Common myeloid progenitor, CD34-positive (primary cell): ENCODE data around the gene IMPDH2.

Experiments used
- CTCF ChIA-PET: fragments of 350-600 bp; sonication (Branson Sonifier 250); formaldehyde crosslinking; loops from one replicate; lab custom pipeline; 2021; ENCODE audit warnings: antibody characterized with exemption; lab: Charles Lee
- POLR2A ChIA-PET: fragments of 350-600 bp; sonication (Branson Sonifier 250); formaldehyde crosslinking; loops from one replicate; lab custom pipeline; 2021; ENCODE audit warnings: antibody characterized with exemption; lab: Charles Lee
- DNase-seq, 3 donors: peaks; one replicate each; pipeline versions ENCODE4 v3.0.0 to v3.0.0-alpha.2; 2013
- H3K27ac ChIP-seq, 2 experiments: 1 replicate in 1 of 2; 2 replicates in 1 of 2; pipeline ENCODE4 v1.7.0; 2013; ENCODE audit warnings: inconsistent platforms in 2 of 2, low read length in 2 of 2, mild to moderate bottlenecking in 2 of 2, low read depth in 1 of 2, moderate library complexity in 1 of 2; ENCODE audit not compliant: severe bottlenecking in 2 of 2, insufficient read depth in 1 of 2, poor library complexity in 1 of 2
- H3K27me3 ChIP-seq, 5 experiments: replicated peaks in 2 of 5; 1 replicate in 3 of 5; 2 replicates in 2 of 5; pipeline versions ENCODE4 v1.6.1 to v1.7.0; 2013; ENCODE audit warnings: low read length in 4 of 5, mild to moderate bottlenecking in 2 of 5, moderate library complexity in 2 of 5, inconsistent platforms in 1 of 5; ENCODE audit not compliant: insufficient read depth in 5 of 5, control insufficient read depth in 4 of 5
- H3K36me3 ChIP-seq, 4 experiments: 1 replicate in 2 of 4; 2 replicates in 2 of 4; pipeline versions ENCODE4 v1.6.1 to v1.7.0; 2013; ENCODE audit warnings: low read length in 3 of 4, control low read depth in 1 of 4, mild to moderate bottlenecking in 1 of 4; ENCODE audit not compliant: control insufficient read depth in 4 of 4, insufficient read depth in 4 of 4
- H3K4me1 ChIP-seq, 4 experiments: 1 replicate in 3 of 4; 2 replicates in 1 of 4; pipeline versions ENCODE4 v1.6.1 to v1.7.1; 2013; ENCODE audit warnings: low read length in 3 of 4, mild to moderate bottlenecking in 3 of 4, control low read depth in 1 of 4, inconsistent platforms in 1 of 4, moderate library complexity in 1 of 4; ENCODE audit not compliant: control insufficient read depth in 4 of 4, insufficient read depth in 4 of 4; ENCODE audit errors: control extremely low read depth in 1 of 4
- H3K4me3 ChIP-seq, 7 experiments: 1 replicate in 4 of 7; 2 replicates in 3 of 7; pipeline versions ENCODE4 v1.5.1 to v1.7.0; 2013; ENCODE audit warnings: mild to moderate bottlenecking in 7 of 7, low read length in 6 of 7, moderate library complexity in 6 of 7, inconsistent platforms in 2 of 7, low read depth in 2 of 7, control low read depth in 1 of 7; ENCODE audit not compliant: insufficient read depth in 4 of 7, control insufficient read depth in 1 of 7; ENCODE audit errors: extremely low read depth in 1 of 7
- H3K9me3 ChIP-seq, 5 experiments: 1 replicate in 4 of 5; 2 replicates in 1 of 5; pipeline versions ENCODE4 v1.6.1 to v1.7.1; 2013; ENCODE audit warnings: low read length in 4 of 5, mild to moderate bottlenecking in 2 of 5, inconsistent platforms in 1 of 5, low read depth in 1 of 5, moderate library complexity in 1 of 5; ENCODE audit not compliant: control insufficient read depth in 4 of 5, insufficient read depth in 2 of 5; ENCODE audit errors: control extremely low read depth in 1 of 5
- WGBS: methylation state at CpG from one replicate; pipeline ENCODE4 v1.1.5; 2013; ENCODE audit not compliant: insufficient coverage; 5-methylcytosine and 5-hydroxymethylcytosine counted together

Gene IMPDH2

DNA sequence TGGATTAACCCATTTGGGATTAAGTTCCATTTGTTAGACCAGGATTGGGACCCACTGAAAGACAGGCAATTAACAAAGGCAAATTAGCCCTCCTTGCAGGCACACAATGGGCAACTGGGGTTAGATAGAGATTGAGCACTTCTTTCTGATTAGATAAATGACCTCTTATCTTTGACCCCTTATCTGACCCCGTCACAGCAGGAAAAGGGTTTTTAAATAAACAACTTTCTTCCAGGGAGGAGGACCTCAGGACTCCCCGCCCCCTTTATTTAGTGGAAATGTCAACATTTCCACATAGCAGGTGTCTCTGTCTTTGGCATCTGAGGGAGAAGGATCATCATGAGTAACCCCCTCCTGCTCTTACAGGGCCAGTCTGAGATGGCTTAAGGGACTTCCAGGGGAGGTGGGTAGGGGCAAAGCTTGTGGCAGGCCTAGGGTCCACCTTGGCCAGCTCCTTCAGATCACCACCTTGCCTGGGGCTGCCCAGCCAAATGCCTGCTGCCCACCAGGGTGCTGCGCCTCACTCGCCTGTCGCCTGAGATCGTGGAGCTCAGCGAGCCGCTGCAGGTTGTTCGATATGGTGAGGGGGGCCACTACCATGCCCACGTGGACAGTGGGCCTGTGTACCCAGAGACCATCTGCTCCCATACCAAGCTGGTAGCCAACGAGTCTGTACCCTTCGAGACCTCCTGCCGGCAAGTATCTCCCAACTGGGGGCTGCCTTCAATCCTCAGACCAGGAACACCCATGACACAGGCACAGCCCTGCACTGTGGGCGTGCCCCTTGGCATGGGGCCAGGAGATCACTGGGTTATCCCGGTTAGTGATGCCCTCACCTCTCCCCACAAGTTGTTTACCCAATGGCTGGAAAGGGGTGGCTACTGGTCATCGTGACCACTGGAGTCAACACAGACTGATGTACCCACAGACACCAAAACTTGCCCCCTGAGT is 24.6 kb downstream of the IMPDH2 start:
- CTCF ChIA-PET: interaction anchor here (6.1 to 19.2 kb wide), 2 partner anchors 14 kb away, joined by 94 to 386 read pairs; partner anchors contain the start of genes DALRD3, NDUFAF3 and P4HTM
- Histone ChIP-seq H3K9me3 (no peaks in the 10 kb centered on the region), H3K27me3 (no peaks in the 10 kb centered on the region), H3K36me3 (peaks cover 0 to 16% (median 5%) of the 10 kb centered on the region in 4 experiments), H3K27ac (no peak overlapping the region), H3K4me1 (peaks cover 1 to 23% (median 23%) of the 10 kb centered on the region in 4 experiments), H3K4me3 (no peak overlapping the region)
- over 99% methylated on average over 12 of the region's 16 CpGs for WGBS
- no peak for DNase-seq
- POLR2A ChIA-PET: interaction anchor here (0.5 to 1.7 kb wide), 3 partner anchors 9 to 470 kb away, joined by 3 to 4 read pairs (median 3); no protein-coding TSS in a partner anchor

- POLR2A ChIA-PET: no interaction called here
- H3K27ac ChIP-seq: no peak overlapping the region
These were observed 28.0 kb downstream of the IMPDH2 start for GRCh38 chr3:49001155-49001554.

DNA sequence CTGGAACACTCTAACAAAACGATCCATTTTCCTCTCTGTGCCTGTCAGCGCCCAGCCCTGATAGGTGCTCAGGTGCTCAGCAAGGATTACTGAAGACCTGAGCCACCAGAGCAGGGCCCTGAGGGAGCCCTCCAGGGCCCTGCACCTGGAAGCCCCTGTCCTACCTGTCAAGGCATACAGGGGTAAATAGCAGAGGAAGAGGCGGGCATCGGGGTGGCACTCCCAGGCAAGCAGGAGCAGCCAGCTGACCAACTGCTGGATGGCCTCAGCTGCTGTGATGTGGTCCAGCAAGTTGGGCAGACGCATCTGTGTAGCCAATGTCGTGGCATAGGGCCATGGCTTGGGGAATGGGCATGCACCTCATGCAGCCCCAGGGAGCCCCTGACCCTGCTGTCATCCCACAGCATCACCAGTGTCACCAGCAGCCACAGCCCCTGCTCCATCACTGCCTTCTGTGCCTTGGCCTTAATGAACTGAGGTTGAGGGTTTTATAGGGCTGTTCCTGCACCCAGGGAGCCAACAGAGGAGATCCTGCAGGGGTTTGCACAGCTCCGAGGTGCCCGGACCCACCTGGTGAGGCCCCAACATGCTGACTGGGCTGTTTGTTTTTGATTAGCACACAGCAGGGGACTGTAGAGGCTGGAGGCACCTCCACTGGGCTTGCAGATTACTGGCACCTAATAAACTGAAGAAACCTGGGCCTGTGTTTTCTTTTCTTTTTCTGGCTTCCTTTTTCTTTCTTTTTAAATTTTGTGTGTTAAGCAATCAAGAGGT is 29.9 kb downstream of the IMPDH2 start:
- Histone ChIP-seq H3K36me3 (peaks cover 0 to 25% (median 16%) of the 10 kb centered on the region in 4 experiments), H3K9me3 (no peaks in the 10 kb centered on the region), H3K4me1 (peaks cover 0 to 1% (median 0%) of the 10 kb centered on the region in 4 experiments), H3K27me3 (no peaks in the 10 kb centered on the region), H3K27ac (no peak overlapping the region), H3K4me3 (no peak overlapping the region)
- no peak for DNase-seq
- WGBS: 100% methylated on average over 8 of the region's 8 CpGs
- CTCF ChIA-PET: interaction anchor here (0.8 to 16.2 kb wide), 2 partner anchors 10 to 11 kb away, joined by 3 to 386 read pairs; partner anchors contain the start of genes DALRD3 and WDR6
- POLR2A ChIA-PET: no interaction called here

More at GRCh38 chr3:49001155-49001554, 28.0 kb downstream of the IMPDH2 start:
- H3K4me3 ChIP-seq: no peak overlapping the region
- DNase-seq: no peak
- H3K9me3 ChIP-seq: no peaks in the 10 kb centered on the region
- no peaks in the 10 kb centered on the region for H3K27me3 ChIP-seq
- 90% methylated on average over 2 of the region's 6 CpGs for WGBS
- peaks cover 0 to 22% (median 11%) of the 10 kb centered on the region in 4 experiments for H3K36me3 ChIP-seq
- CTCF ChIA-PET: interaction anchor here (0.7 to 19.2 kb wide), 3 partner anchors 10 to 16 kb away, joined by 3 to 386 read pairs (median 14); partner anchors contain the start of gene P4HTM
- H3K4me1 ChIP-seq: peaks cover 0 to 5% (median 3%) of the 10 kb centered on the region in 4 experiments

DNA sequence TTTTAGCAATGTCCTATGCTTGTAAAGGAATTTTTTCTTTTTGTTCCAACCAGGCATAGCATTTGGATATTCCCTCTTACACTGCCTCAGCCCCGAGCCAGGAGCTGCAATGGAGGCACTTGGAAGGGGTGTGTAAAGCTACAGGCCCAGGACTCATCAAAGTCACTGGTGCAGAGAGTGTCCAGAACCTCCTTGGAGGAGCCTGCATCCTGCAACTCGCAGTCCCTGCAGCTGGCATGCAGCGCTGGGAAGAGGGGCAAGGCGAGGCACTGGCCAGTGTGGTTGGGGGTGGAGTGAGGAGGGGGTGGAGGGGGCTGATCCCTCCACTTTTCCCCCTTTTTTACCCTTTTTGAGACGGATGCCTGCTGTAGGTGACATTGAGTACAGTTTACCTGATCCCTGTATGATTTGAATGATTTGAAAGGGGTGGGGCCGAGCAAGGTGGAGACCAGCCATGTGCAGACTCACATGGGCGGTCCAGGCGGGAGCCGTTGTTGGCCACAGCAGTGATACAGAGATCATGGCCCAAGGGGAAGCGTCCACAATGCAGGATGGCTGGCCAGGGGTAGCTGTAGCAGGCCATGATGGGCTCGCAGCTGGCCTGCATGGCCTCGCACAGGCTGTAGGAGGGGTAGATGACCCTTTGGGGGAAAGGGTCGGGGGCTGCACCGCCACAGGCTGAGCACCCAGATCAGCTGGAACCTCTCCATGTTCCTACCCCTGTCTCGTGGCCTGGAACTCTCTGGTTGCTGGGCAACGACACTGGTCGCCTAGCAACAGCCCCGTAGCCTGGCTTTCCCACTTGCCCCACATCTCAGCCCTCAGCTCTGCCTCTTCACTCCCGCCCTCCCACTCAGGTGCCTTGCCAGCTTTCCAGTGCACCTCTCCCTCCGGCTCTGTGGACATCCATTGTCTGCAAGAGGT is 31.2 kb downstream of the IMPDH2 start:
- Histone ChIP-seq H3K4me3 (no peak overlapping the region), H3K4me1 (peaks cover 0 to 12% (median 9%) of the 10 kb centered on the region in 4 experiments), H3K27ac (no peak overlapping the region), H3K36me3 (peaks cover 0 to 27% (median 14%) of the 10 kb centered on the region in 4 experiments), H3K9me3 (no peaks in the 10 kb centered on the region), H3K27me3 (no peaks in the 10 kb centered on the region)
- 94% methylated on average over 16 of the region's 20 CpGs for WGBS
- ChIA-PET CTCF (interaction anchor here (0.8 to 16.2 kb wide), 2 partner anchors 10 to 11 kb away, joined by 3 to 386 read pairs; partner anchors contain the start of genes DALRD3 and WDR6), POLR2A (interaction anchor here (2.3 kb wide), 1 partner anchor 9 kb away, joined by 8 read pairs; the partner anchor contains the start of gene WDR6)
- DNase-seq: no peak

DNA sequence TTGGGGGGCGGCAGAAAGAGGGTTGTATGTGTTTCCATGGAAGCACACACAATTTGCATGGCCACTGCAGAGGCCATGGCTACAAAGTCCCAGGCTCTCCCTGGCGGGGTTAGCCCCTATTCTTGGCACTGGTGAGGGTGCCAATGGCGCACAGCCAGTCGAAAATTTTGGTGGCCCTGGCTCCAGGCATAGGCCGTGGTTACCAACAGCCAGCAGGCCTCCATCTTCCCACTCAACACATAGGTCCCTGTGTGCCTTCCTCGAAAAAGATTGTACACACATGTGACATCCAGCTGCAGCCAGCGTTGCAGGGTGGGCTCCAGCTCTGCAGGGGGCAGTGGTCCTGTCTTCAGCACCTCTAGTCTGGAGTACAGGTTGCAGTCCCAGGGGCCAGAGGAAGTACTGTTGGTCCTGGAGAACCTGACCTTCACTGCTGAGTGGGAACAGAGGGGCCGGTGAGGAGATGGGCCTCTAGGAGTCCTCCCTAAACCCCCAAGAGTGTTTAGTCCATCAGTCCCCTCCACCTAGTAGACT is 32.0 kb downstream of the IMPDH2 start:
- no peaks in the 10 kb centered on the region for H3K27me3 ChIP-seq
- no peak overlapping the region for H3K4me3 ChIP-seq
- 98% methylated on average over 7 of the region's 8 CpGs for whole genome bisulfite sequencing
- H3K9me3 ChIP-seq: no peaks in the 10 kb centered on the region
- DNase-seq: peak in 1 of 3 donors; percentile 41
- H3K4me1 ChIP-seq: peaks cover 0 to 12% (median 10%) of the 10 kb centered on the region in 4 experiments
- ChIA-PET POLR2A (interaction anchor here (2.3 to 2.4 kb wide), 2 partner anchors 10 to 25 kb away, joined by 8 to 9 read pairs; partner anchors contain the start of genes NDUFAF3 and WDR6), CTCF (interaction anchor here (2.3 to 16.2 kb wide), 2 partner anchors 10 to 12 kb away, joined by 10 to 386 read pairs; partner anchors contain the start of genes DALRD3 and WDR6)
- H3K36me3 ChIP-seq: peaks cover 0 to 27% (median 13%) of the 10 kb centered on the region in 4 experiments
- no peak overlapping the region for H3K27ac ChIP-seq
